GM19463 (cell line): ENCODE measurements around the gene KL.

Experiments
- ATAC-seq: cut with Tn5 transposase; IDR thresholded peaks from one replicate; pipeline ENCODE4 v1.9.1; 2021; ENCODE audit warnings: mild to moderate bottlenecking, moderate library complexity; ENCODE audit not compliant: unreplicated experiment

The KL gene

DNA sequence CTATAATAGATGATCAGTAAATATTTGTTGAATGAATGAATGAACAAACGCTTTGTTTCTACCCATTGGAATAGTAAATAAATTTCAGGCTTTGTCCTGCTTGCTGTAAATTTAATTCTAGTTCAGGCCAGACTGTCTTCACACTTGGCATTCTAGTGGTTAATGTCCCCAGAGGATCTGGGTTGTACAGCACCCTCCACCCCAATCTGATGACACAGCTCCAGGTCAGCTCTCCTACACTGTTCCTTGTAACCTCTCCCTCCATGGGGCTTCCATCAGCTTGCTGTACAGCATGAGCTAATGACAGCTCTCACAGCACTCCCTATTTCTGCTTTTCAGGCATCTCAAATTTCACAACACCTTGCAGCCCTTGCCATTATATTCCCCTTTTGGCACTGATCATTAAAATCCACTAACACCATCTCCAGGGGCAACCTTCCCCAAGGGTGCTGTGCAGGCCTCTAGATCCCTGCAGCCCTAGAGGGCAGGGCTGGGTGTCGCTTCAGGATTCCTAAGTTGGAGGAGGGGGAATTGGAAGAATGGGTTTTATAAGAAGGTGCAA lies 12.7 kb upstream of the KL start:
- ATAC-seq = no peak

- ATAC-seq = no peak
Measured at GRCh38 chr13:33004511-33004910, 11.7 kb upstream of the KL start.

GRCh38 chr13:33006134-33006533 lies 10.1 kb upstream of the KL start:
- ATAC-seq = no peak

- no peak for ATAC-seq
Measured at GRCh38 chr13:33006638-33007037, 9.6 kb upstream of the KL start.

- ATAC-seq = no peak
Measured at GRCh38 chr13:33007237-33007636, 9.0 kb upstream of the KL start.

DNA sequence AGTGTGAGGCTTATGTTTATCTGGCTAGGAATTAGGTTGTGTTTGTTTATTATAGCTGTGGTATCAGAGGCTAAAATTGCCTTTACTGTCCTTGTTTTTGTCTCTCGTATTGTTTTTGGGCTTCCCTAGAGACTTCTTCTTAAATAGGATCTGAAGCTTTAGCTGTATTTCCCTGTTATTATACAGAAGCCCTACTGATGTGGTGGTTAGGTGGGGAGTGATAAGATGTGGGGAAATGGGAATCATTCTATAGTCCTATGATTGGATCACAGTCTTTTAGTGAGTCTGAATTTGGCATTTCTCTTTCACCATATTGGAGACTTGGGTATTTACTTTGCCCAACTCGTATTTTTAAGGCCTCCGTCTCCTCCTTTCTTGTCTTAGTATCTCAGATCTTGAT lies 8.3 kb upstream of the KL start:
- ATAC-seq = no peak

- ATAC-seq = no peak
Measured at GRCh38 chr13:33008946-33009722, 7.1 kb upstream of the KL start.

DNA sequence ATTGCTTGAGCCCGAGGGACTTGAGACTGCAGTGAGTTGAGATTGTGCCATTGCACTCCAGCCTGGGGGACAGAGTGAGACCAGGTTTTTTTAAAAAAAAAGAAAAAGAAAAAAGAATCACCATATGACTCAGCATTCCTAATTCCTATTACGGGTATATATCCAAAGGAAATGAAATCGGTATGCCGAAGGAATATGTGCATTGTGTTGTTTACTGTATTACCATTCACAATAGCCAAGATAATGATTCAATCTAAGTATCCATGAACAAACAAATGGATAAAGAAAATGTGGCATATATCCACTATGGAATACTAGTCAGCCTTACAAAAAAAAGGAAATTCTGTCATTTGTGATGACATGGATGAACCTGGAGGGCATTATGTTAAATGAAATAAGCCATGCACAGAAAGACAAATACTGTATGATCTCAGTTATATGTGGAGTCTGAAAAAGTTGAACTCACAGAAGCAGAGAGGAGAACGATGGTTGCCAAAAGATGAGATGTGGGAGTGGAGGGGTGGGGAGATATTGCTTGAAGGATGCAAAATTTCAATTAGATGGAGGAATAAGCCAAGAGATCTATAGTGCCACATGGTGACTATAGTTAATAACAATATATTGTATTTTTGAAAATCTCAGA lies 4.3 kb upstream of the KL start:
- ATAC-seq = no peak

- no peak for ATAC-seq
Measured at GRCh38 chr13:33014291-33014690, 1.9 kb upstream of the KL start.

DNA sequence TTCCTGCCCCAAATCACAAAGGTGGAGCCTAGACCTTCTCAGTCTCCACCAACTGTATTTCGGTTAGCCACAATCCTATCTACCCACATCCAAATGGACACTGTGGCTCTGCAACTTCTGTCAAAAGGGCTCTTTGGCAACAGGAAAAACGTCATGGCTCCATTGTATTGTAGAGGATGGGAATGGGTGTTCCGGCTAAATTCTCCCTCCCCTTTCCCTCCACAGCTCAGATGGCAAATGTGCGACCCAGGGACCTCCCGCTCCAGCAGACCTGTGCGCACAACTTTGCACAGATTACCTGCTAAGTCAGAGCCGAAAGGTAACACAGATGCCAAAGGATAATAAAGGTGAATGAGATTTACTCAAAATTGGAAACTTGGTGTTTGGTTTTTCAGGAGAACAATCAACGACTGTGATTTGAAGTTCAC lies 968 bp upstream of the KL start:
- no peak for ATAC-seq

DNA sequence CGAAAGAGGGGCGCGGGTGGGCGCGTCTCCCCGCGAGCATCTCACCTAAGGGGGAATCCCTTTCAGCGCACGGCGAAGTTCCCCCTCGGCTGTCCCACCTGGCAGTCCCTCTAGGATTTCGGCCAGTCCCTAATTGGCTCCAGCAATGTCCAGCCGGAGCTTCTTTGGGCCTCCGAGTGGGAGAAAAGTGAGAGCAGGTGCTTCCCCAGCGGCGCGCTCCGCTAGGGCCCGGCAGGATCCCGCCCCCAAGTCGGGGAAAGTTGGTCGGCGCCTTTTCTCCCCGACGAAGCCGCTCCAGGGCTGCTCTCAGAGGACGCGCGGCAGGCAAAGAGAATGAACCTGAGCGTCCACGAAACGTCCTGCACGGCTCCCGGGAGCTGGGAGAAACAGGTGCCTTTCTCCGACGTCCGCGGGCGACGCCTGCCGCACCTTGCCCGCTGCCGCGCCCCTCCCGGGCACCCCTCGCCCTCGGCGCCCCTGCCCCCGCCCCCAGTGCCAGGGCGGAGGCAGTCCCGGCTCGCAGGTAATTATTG lies 366 bp upstream of the KL start:
- ATAC-seq = no peak

DNA sequence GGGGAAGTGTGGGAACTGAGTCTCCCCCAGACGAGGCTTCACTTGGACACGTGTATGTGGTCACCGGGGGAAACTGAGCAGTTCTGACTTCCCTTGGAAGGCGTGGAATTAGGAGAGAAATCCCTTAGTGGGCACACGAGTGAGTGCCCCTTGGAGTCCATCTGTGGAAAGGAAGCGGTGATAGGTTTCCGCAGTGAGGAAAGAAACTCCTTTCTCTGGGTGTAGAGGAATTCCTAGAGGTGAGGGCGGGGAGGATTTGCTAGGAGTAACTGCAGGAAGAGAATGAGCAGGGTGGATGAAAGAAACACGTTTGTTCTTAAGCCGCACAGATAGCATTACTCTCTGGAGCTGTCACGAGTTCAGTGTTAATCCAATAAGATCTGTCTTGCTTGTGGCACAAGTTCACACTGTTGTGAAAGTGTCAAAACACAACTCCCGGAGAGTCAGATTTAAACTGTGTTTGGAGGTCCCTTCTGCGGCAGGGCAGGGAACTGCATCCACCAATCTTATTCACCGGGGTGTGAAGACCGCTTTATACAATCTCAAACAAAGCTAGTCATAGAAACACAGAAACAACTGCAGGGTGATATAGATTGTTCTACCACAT lies 1.2 kb downstream of the KL start:
- ATAC-seq = peak; percentile 60

GRCh38 chr13:33018886-33019285 lies 2.7 kb downstream of the KL start:
- ATAC-seq = no peak

- ATAC-seq = no peak
Measured at GRCh38 chr13:33022986-33023385, 6.8 kb downstream of the KL start.

DNA sequence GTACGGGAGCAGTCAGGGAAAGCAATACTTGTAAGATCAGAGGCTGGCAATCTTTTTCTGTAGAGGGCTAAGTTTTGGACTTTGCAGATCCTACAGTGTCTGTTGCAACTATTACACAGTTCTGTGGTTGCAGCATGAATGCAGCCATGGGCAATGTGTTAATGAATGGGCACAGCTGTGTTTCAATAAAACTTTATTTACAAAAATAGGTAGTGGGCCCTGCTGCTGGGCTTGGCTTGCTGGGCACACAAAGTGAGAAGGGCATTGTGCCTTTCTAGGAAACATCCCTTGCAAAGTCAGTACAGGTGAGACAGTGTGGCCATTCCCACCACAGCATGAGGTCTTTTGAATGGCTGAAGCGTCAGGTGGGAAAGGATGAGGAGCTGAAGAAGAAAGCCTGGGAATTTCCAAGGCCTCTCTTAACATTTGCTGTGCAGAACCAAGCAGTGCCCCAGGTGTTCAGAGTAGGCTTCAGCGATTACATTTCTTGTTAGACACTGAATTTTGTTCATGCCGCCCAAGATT lies 9.1 kb downstream of the KL start:
- ATAC-seq = no peak

DNA sequence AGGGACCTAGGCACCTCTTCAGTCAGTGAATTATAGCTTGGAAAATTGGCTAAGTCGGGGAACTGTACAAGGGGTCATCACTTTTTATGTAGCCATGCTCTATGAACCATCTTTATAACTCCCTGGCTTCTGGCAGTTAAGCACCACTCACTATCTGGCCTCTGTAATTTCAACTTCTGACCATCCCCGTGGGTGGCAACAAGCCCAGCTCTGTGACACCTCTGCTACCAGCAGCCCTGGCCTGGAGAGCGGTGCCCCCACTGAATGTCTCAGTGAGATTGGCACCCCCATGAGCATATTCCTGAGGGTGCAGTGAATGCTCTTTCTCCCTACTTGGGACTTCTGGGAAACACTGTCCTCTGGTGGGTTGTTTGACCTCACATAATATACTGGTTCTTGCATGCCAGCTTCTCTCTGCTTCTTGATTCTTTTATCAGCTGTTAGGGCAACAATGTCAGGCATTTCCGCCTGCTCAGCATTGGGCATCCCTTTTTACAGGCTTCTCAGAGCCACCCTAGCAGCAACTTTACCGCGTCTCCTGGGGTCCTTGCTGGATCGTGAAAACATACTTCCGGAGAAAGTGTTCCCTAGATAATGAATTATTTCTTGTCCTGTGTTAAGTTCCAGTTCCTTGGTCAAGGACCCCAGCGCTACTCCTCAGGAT lies 10.4 kb downstream of the KL start:
- no peak for ATAC-seq

GRCh38 chr13:33028620-33029019 lies 12.4 kb downstream of the KL start:
- no peak for ATAC-seq

DNA sequence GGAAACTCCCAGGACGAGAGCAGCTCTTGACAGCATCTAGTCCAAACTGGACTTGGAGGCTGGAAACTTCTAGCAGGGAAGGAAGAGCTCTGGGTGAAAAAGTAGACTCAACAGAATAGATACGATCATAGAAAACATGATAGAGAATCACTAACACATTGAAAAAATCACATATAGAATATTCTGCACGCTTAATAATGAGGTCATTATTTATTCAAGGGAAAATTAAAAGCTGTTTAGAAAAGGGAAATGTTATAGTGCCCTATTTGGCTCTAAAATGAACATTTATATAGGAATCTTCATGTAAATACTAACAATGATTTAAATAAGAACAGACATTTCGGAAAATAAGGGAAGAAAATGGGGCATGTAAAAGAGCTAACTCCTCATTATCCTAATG lies 15.1 kb downstream of the KL start:
- ATAC-seq = no peak

DNA sequence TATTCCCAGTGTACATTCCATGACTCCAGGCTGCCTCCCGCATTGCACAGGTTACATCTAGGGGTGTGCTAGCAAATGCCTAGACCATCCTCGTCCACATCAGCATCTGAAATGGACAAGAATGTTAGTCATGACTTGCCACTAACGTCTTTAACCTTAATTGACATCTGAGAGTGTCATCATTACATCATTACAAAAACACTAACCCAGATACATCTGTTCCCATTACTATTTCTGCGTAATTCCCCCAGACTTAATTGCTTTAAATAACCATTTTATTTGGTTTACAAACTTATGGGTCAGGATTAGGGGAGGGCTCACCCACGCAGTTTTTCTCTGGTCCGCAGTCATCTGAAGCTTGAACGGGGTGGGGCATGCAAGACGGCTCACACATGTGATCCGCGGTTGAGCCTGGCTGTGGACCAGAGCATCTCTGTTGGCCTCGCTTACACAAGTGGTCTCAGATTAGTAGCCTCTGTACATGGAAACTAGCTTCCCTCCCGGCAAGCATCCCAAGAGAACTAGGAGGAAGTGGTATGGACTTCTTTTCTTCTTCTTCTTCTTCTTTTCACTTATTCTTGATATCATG lies 15.9 kb downstream of the KL start:
- no peak for ATAC-seq

DNA sequence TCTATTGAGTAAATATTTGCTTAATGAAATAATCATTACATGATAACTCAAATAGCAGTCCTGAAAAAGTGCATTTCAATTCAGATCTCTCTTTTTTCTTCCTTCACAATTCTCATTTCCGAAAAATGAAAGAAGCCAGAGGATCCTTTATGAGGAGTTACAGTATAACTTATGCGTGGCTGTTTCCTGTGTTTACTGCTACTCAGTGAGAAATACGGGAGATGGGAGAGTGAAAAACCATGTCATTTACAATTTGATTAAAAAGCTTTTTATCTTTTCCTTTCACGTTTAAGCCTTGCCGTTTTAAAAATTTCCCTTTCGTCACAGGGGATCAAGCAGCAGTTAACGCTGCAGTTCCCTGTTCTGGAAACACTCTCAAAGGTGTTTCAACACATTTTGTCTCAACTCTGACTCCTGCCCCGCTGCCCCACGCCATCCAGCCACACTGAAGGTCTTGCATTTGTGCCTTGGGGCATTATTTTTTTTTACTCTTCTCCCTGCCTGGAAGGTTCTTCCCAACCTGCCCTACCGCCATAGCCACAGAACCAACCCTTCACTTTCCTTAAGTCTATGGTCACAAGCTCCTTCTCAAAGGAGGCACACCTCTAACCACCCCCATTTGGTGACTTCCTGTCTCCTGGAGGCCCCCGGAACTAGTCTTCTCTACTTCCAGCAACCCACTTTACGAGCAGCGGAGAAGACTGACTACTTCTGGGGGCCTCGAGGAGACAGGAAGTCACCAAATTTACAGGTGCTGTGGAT lies 17.0 kb downstream of the KL start:
- peak; percentile 81 for ATAC-seq
